VCaP (cell line): ENCODE measurements around the gene FZR1.

ENCODE experiments used
- H3K27ac ChIP-seq: fragments of 450-650 bp; 2 replicates; pipeline ENCODE4 v1.5.1; 2017
- CTCF ChIP-seq: fragments of 450-650 bp; conservative IDR thresholded peaks from 2 replicates; pipeline ENCODE4 v1.5.1; 2017; ENCODE audit warnings: mild to moderate bottlenecking, moderate library complexity

Gene FZR1

GRCh38 chr19:3508771-3509535 is 2.8 kb downstream of the FZR1 start:
- no peak for TF ChIP-seq CTCF
- no peak overlapping the region for H3K27ac ChIP-seq

GRCh38 chr19:3509566-3509989 is 3.5 kb downstream of the FZR1 start:
- no peak overlapping the region for H3K27ac ChIP-seq
- no peak for TF ChIP-seq CTCF

GRCh38 chr19:3510727-3511126 is 4.6 kb downstream of the FZR1 start:
- H3K27ac ChIP-seq: no peak overlapping the region
- TF ChIP-seq CTCF: no peak

GRCh38 chr19:3511506-3512251 is 5.6 kb downstream of the FZR1 start:
- no peak overlapping the region for H3K27ac ChIP-seq
- no peak for TF ChIP-seq CTCF

GRCh38 chr19:3512562-3513228 is 6.6 kb downstream of the FZR1 start:
- no peak overlapping the region for H3K27ac ChIP-seq
- TF ChIP-seq CTCF: no peak

- H3K27ac ChIP-seq: no peak overlapping the region
- TF ChIP-seq CTCF: no peak
Measured at GRCh38 chr19:3513229-3514140, 7.4 kb downstream of the FZR1 start.
